Inferior parietal cortex (tissue), 1 donor: ENCODE measurements around the gene ITGA1.
"Not testable (repeated sequence)": the region's sequence is repeated elsewhere in the genome, so short reads cannot be mapped to it uniquely, and the experiment has no call there.

Source experiments
- DNase-seq: peaks from one replicate; pipeline ENCODE4 v3.0.0-alpha.2; 2016; ENCODE audit errors: extremely low spot score

The ITGA1 gene

GRCh38 chr5:52827815-52828214 is 40.1 kb downstream of the ITGA1 start:
- DNase-seq, result no peak

GRCh38 chr5:52829664-52830063 is 41.9 kb downstream of the ITGA1 start:
- no peak for DNase-seq

- DNase-seq, result no peak
These were observed 42.9 kb downstream of the ITGA1 start for GRCh38 chr5:52830650-52831049.

GRCh38 chr5:52831786-52832511 is 44.2 kb downstream of the ITGA1 start:
- DNase-seq, result no peak

- no peak for DNase-seq
These were observed 46.6 kb downstream of the ITGA1 start for GRCh38 chr5:52834320-52834719.

GRCh38 chr5:52837068-52837467 is 49.4 kb downstream of the ITGA1 start:
- DNase-seq, result peak; percentile 25

GRCh38 chr5:52837591-52838001 is 49.9 kb downstream of the ITGA1 start:
- DNase-seq, result no peak

- no peak for DNase-seq
These were observed 50.8 kb downstream of the ITGA1 start for GRCh38 chr5:52838326-52839015.

GRCh38 chr5:52839285-52839684 is 51.6 kb downstream of the ITGA1 start:
- DNase-seq, result no peak

- DNase-seq, result no peak
These were observed 52.7 kb downstream of the ITGA1 start for GRCh38 chr5:52840277-52841050.

- no peak for DNase-seq
These were observed 53.4 kb downstream of the ITGA1 start for GRCh38 chr5:52841114-52841513.

- no peak for DNase-seq
These were observed 54.4 kb downstream of the ITGA1 start for GRCh38 chr5:52842111-52842510.

- DNase-seq, result no peak
These were observed 57.2 kb downstream of the ITGA1 start for GRCh38 chr5:52844885-52845284.

GRCh38 chr5:52846182-52846842 is 58.6 kb downstream of the ITGA1 start:
- DNase-seq, result no peak

- not testable (repeated sequence) for DNase-seq
These were observed 61.0 kb downstream of the ITGA1 start for GRCh38 chr5:52848688-52849087.

- no peak for DNase-seq
These were observed 61.8 kb downstream of the ITGA1 start for GRCh38 chr5:52849544-52849943.

GRCh38 chr5:52853650-52854049 is 65.9 kb downstream of the ITGA1 start:
- no peak for DNase-seq

GRCh38 chr5:52854301-52854700 is 66.6 kb downstream of the ITGA1 start:
- DNase-seq, result no peak

- DNase-seq, result no peak
These were observed 67.2 kb downstream of the ITGA1 start for GRCh38 chr5:52854949-52855348.

GRCh38 chr5:52856564-52856963 is 68.8 kb downstream of the ITGA1 start:
- no peak for DNase-seq

GRCh38 chr5:52859628-52860027 is 71.9 kb downstream of the ITGA1 start:
- no peak for DNase-seq

- DNase-seq, result no peak
These were observed 73.7 kb downstream of the ITGA1 start for GRCh38 chr5:52861368-52861767.
